ENCODE measurements around the gene MBD1.
"Not testable (repeated sequence)": the region's sequence is repeated elsewhere in the genome, so short reads cannot be mapped to it uniquely, and the experiment has no call there.

The MBD1 gene

DNA sequence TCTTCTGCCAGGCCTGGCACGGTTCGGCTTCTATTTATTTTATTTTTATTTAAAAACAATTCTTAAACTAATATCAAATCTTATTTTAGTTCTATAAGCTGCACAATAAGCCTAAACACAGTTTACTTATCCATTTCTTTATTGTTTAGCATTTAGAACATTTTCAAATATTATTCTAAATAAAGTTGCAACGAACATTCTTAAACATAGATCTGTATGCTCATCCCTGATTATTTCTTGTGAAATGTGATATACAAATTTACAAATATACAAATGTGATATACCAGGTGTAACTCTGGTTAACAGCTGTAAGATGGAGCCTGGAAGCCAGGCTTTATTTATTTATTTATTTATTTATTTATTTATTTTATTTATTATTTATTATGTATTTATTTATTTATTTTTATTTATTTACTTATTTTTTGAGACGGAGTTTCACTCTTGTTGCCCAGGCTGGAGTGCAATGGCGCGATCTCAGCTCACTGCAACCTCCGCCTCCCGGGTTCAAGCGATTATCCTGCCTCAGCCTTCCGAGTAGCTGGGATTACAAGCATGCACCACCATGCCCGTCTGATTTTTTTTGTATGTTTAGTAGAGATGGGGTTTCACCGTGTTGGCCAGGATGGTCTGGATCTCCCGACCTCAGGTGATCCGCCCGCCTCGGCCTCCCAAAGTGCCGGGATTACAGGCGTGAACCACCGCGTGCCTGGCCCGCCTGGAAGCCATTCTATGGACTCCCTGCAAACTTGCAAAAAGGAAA lies 7.2 kb upstream of the MBD1 start:
- not testable (repeated sequence) for H3K9me3 ChIP-seq (ENCODE audit: control insufficient read depth, low read length); H2BK12ac ChIP-seq (ENCODE audit: low read length in 2 of 2); H4K91ac ChIP-seq (ENCODE audit: low read length); DNase-seq; H2BK5ac ChIP-seq (ENCODE audit: low read depth, low read length, poor library complexity, severe bottlenecking); H4K8ac ChIP-seq (ENCODE audit: low read length); H3K23ac ChIP-seq (ENCODE audit: low read length in 2 of 2); H3K27me3 ChIP-seq (ENCODE audit: control insufficient read depth in 1 of 2, insufficient read depth in 1 of 2, low read length in 2 of 2); H3K18ac ChIP-seq (ENCODE audit: low read depth in 1 of 2, low read length in 2 of 2); H3K27ac ChIP-seq (ENCODE audit: low read length, poor library complexity, severe bottlenecking); H2BK15ac ChIP-seq (ENCODE audit: low read depth, poor library complexity, severe bottlenecking); H3K14ac ChIP-seq (ENCODE audit: low read length in 2 of 2); H3K4ac ChIP-seq (ENCODE audit: low read depth in 1 of 2, low read length in 2 of 2); H2BK120ac ChIP-seq (ENCODE audit: low read depth, low read length); H2AK5ac ChIP-seq (ENCODE audit: low read length, severe bottlenecking)
- Histone ChIP-seq H2AFZ (ENCODE audit: low read depth, low read length) (peak overlapping the region; percentile 95), H3K36me3 (ENCODE audit: control insufficient read depth in 1 of 2, insufficient read depth in 2 of 2, low read depth in 1 of 2, low read length in 2 of 2) (peaks cover 20 to 27% of the 10 kb centered on the region in 2 experiments), H3K4me3 (ENCODE audit: insufficient read depth in 1 of 2, low read depth in 1 of 2, low read length in 2 of 2) (peak overlapping the region; percentile 94 to 96), H3K79me1 (replicated peaks; ENCODE audit: low read length, poor library complexity, severe bottlenecking) (peaks cover 24% of the 10 kb centered on the region), H3K9ac (ENCODE audit: low read length) (peak overlapping the region; percentile 92), H3K4me2 (ENCODE audit: low read length, poor library complexity, severe bottlenecking) (peak overlapping the region; percentile 36), H3K4me1 (ENCODE audit: control insufficient read depth, insufficient read depth, low read depth, low read length) (peaks cover 15% of the 10 kb centered on the region)
- 90% methylated on average over 18 of the region's 21 CpGs for WGBS

DNA sequence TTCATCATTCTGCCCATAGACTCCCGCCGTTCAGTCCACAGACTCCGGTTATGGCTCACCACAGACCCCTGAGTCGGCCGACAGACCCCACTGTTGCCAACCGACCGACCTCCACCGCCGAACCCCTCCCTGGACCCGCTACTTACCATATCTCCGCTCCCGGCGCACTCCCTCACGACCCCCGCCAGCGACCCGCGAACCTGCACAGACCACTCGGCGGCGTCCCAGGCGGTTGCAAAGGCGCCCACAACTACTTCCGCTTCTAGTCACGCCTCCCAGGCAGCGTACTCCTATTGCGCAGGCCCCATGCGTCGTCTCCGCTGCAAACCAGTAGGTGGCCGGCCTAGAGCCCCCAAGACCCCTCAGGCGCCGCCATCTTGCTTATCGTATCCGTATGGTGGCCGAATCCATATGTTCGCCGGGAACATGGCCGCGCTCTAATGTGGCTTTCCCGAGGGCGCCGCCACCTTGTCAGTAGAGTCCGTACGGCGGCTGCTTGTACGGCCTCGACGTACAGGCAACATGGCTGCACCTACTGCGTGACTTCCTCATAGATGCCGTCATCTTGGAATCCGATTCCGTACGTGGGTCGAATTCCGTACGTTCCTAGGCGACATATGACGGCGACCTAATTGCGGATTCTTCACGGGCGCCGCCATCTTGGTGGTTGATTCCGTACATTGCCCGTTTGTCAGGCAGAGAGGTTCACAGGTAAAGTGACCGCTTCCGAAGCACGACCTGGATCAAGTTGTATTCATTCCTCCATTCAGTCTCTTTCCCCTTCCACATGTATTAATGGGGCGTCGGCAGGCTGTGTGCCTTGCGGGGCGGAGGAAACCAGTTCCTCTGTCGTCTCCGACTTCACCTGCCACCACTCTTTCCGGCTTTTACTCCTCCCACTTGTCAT lies 6.4 kb upstream of the MBD1 start, which contains the start of gene CXXC1:
CXXC1 (minus strand) TSS at position 252 of the 907 bp plus-strand sequence; CDS start at position 149, 103 bp downstream.
- Histone ChIP-seq H4K8ac (ENCODE audit: low read length) (peak within 1 kb of the TSS; percentile 63), H2AFZ (ENCODE audit: low read depth, low read length) (peak within 1 kb of the TSS; percentile 95), H3K27ac (ENCODE audit: low read length, poor library complexity, severe bottlenecking) (no peak within 1 kb of the TSS), H3K18ac (ENCODE audit: low read depth in 1 of 2, low read length in 2 of 2) (peak within 1 kb of the TSS in 1 of 2 experiments; percentile 56), H3K79me1 (replicated peaks; ENCODE audit: low read length, poor library complexity, severe bottlenecking) (peaks cover 28% of the 10 kb centered on the region), H4K91ac (ENCODE audit: low read length) (no peak within 1 kb of the TSS), H2BK15ac (ENCODE audit: low read depth, poor library complexity, severe bottlenecking) (no peak within 1 kb of the TSS), H3K9me3 (ENCODE audit: control insufficient read depth, low read length) (no peaks in the 10 kb centered on the region), H2BK12ac (ENCODE audit: low read length in 2 of 2) (peak within 1 kb of the TSS in 1 of 2 experiments; percentile 64), H3K4ac (ENCODE audit: low read depth in 1 of 2, low read length in 2 of 2) (peak within 1 kb of the TSS in 1 of 2 experiments; percentile 63), H2BK5ac (ENCODE audit: low read depth, low read length, poor library complexity, severe bottlenecking) (no peak within 1 kb of the TSS), H3K23ac (ENCODE audit: low read length in 2 of 2) (peak within 1 kb of the TSS in 1 of 2 experiments; percentile 94), H3K9ac (ENCODE audit: low read length) (peak within 1 kb of the TSS; percentile 92), H2BK120ac (ENCODE audit: low read depth, low read length) (no peak within 1 kb of the TSS), H3K4me2 (ENCODE audit: low read length, poor library complexity, severe bottlenecking) (peak within 1 kb of the TSS; percentile 83), H3K14ac (ENCODE audit: low read length in 2 of 2) (no peak within 1 kb of the TSS), H3K4me1 (ENCODE audit: control insufficient read depth, insufficient read depth, low read depth, low read length) (peaks cover 16% of the 10 kb centered on the region), H3K27me3 (ENCODE audit: control insufficient read depth in 1 of 2, insufficient read depth in 1 of 2, low read length in 2 of 2) (peaks cover 0 to 6% of the 10 kb centered on the region in 2 experiments), H2AK5ac (ENCODE audit: low read length, severe bottlenecking) (no peak within 1 kb of the TSS), H3K36me3 (ENCODE audit: control insufficient read depth in 1 of 2, insufficient read depth in 2 of 2, low read depth in 1 of 2, low read length in 2 of 2) (peaks cover 28 to 36% of the 10 kb centered on the region in 2 experiments), H3K4me3 (ENCODE audit: insufficient read depth in 1 of 2, low read depth in 1 of 2, low read length in 2 of 2) (peak within 1 kb of the TSS; percentile 94 to 96)
- peak; percentile 99 for DNase-seq
- WGBS = under 1% methylated on average over 75 of the region's 76 CpGs

DNA sequence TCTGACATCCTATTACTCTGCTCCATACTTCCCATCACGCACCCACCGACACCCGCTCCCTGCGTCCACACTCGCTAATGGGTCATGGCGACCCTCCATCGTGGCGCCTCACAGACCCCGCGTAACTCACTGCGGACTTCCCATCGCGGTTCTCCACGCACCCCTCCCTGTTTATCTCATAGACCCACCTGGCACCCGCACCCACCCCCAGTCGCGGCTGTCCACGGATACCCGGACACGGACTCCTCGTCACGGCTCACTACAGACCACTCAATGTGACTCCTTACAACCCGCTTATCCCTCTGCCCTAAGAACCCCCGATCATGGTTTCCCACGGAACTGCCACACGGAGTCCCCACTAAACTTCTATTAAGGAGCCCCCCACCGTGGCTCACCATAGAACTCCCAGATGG lies 5.7 kb upstream of the MBD1 start:
- H3K79me1 ChIP-seq (replicated peaks; ENCODE audit: low read length, poor library complexity, severe bottlenecking) = peaks cover 35% of the 10 kb centered on the region
- under 1% methylated on average over 27 of the region's 27 CpGs for WGBS
- H2BK120ac ChIP-seq (ENCODE audit: low read depth, low read length) = no peak overlapping the region
- no peak for DNase-seq
- no peak overlapping the region for H4K8ac ChIP-seq (ENCODE audit: low read length)
- no peak overlapping the region for H2AK5ac ChIP-seq (ENCODE audit: low read length, severe bottlenecking)
- H3K4me2 ChIP-seq (ENCODE audit: low read length, poor library complexity, severe bottlenecking) = peak overlapping the region; percentile 83
- H2AFZ ChIP-seq (ENCODE audit: low read depth, low read length) = peak overlapping the region; percentile 83
- peaks cover 23% of the 10 kb centered on the region for H3K4me1 ChIP-seq (ENCODE audit: control insufficient read depth, insufficient read depth, low read depth, low read length)
- no peak overlapping the region for H2BK5ac ChIP-seq (ENCODE audit: low read depth, low read length, poor library complexity, severe bottlenecking)
- H3K9me3 ChIP-seq (ENCODE audit: control insufficient read depth, low read length) = no peaks in the 10 kb centered on the region
- no peak overlapping the region for H2BK15ac ChIP-seq (ENCODE audit: low read depth, poor library complexity, severe bottlenecking)
- H3K9ac ChIP-seq (ENCODE audit: low read length) = peak overlapping the region; percentile 92
- H3K4me3 ChIP-seq (ENCODE audit: insufficient read depth in 1 of 2, low read depth in 1 of 2, low read length in 2 of 2) = peak overlapping the region; percentile 94 to 96
- no peak overlapping the region for H3K14ac ChIP-seq (ENCODE audit: low read length in 2 of 2)
- no peak overlapping the region for H4K91ac ChIP-seq (ENCODE audit: low read length)
- no peak overlapping the region for H3K27ac ChIP-seq (ENCODE audit: low read length, poor library complexity, severe bottlenecking)
- peaks cover 0 to 6% of the 10 kb centered on the region in 2 experiments for H3K27me3 ChIP-seq (ENCODE audit: control insufficient read depth in 1 of 2, insufficient read depth in 1 of 2, low read length in 2 of 2)
- H3K4ac ChIP-seq (ENCODE audit: low read depth in 1 of 2, low read length in 2 of 2) = peak overlapping the region in 1 of 2 experiments; percentile 17
- no peak overlapping the region for H3K18ac ChIP-seq (ENCODE audit: low read depth in 1 of 2, low read length in 2 of 2)
- no peak overlapping the region for H2BK12ac ChIP-seq (ENCODE audit: low read length in 2 of 2)
- peaks cover 33 to 42% of the 10 kb centered on the region in 2 experiments for H3K36me3 ChIP-seq (ENCODE audit: control insufficient read depth in 1 of 2, insufficient read depth in 2 of 2, low read depth in 1 of 2, low read length in 2 of 2)
- peak overlapping the region in 1 of 2 experiments; percentile 94 for H3K23ac ChIP-seq (ENCODE audit: low read length in 2 of 2)

Measured in mesenchymal stem cell (in vitro differentiated cells and primary cell).